OCI-LY3 (cell line): ENCODE results near the gene ALCAM.
A peak's percentile ranks its signal among the peaks of the same experiment; 100 is the strongest.

Experiments
- H2AFZ ChIP-seq: fragments of 200-600, 300-600 bp; shearing (Covaris generic); 2 replicates; pipeline ENCODE4 v1.6.0; 2014; ENCODE audit warnings: antibody characterized with exemption, low read depth, low read length
- H3K27ac ChIP-seq: fragments of 200-600, 300-600 bp; sonication (generic); 2 replicates; pipeline ENCODE4 v1.5.1; 2014; ENCODE audit warnings: mild to moderate bottlenecking, low read length, moderate library complexity, mixed read lengths
- H3K27me3 ChIP-seq: fragments of 200-600, 300-600 bp; sonication (generic); 2 replicates; pipeline ENCODE4 v1.6.1; 2014; ENCODE audit warnings: low read depth, low read length, mixed read lengths
- H3K36me3 ChIP-seq: fragments of 200-600, 300-600 bp; sonication (generic); replicated peaks from 2 replicates; pipeline ENCODE3; 2014; ENCODE audit warnings: low read depth, low read length, mixed read lengths
- H3K4me1 ChIP-seq: fragments of 300-600, 200-600 bp; sonication (generic); 2 replicates; pipeline ENCODE4 v1.6.1; 2014; ENCODE audit warnings: low read length, mixed read lengths
- H3K4me2 ChIP-seq: fragments of 200-600, 300-600 bp; sonication (generic); 2 replicates; pipeline ENCODE4 v1.6.1; 2014; ENCODE audit warnings: low read length, mixed read lengths
- H3K4me3 ChIP-seq: fragments of 300-600, 200-600 bp; sonication (generic); 2 replicates; pipeline ENCODE4 v1.5.1; 2014; ENCODE audit warnings: antibody characterized with exemption, mild to moderate bottlenecking, low read length, moderate library complexity
- H3K79me2 ChIP-seq: fragments of 300-600, 200-600 bp; shearing (Covaris generic); 2 replicates; pipeline ENCODE4 v1.6.1; 2014; ENCODE audit warnings: mild to moderate bottlenecking, low read length, mixed read lengths
- H3K9ac ChIP-seq: fragments of 300-600, 200-600 bp; shearing (Covaris generic); 2 replicates; pipeline ENCODE4 v1.6.0; 2014; ENCODE audit warnings: mild to moderate bottlenecking, low read length, moderate library complexity
- H3K9me3 ChIP-seq: fragments of 200-600, 300-600 bp; shearing (Covaris generic); 2 replicates; pipeline ENCODE4 v1.6.1; 2014; ENCODE audit warnings: low read length, mixed read lengths; ENCODE audit not compliant: insufficient read depth
- H4K20me1 ChIP-seq: fragments of 200-600, 300-600 bp; sonication (generic); 2 replicates; pipeline ENCODE4 v1.6.1; 2016; ENCODE audit warnings: low read length, mixed read lengths; ENCODE audit not compliant: insufficient read depth
- CTCF ChIP-seq: fragments of 200-600, 300-600 bp; sonication (generic); IDR thresholded peaks from 2 replicates; pipeline ENCODE4 v1.5.1; 2014; ENCODE audit warnings: antibody characterized with exemption, low read length, low read depth
- EZH2phosphoT487 ChIP-seq: fragments of 200-600 bp; shearing (Covaris generic); IDR thresholded peaks from 2 replicates; pipeline ENCODE4 v1.6.1; 2018; ENCODE audit warnings: antibody characterized with exemption, mixed run types, low read depth

Gene ALCAM

GRCh38 chr3:105332961-105333360, 33.7 kb upstream of the ALCAM start:
- Histone ChIP-seq H3K9ac (no peak overlapping the region), H3K4me2 (no peak overlapping the region), H3K4me1 (peaks cover 25% of the 10 kb centered on the region), H2AFZ (no peak overlapping the region), H3K9me3 (peaks cover 6% of the 10 kb centered on the region; the same call in 1 of the 2 replicates), H4K20me1 (no peaks in the 10 kb centered on the region), H3K27ac (no peak overlapping the region), H3K79me2 (no peaks in the 10 kb centered on the region), H3K36me3 (peaks cover 13% of the 10 kb centered on the region), H3K27me3 (no peaks in the 10 kb centered on the region), H3K4me3 (no peak overlapping the region)
- TF ChIP-seq CTCF (no peak), EZH2phosphoT487 (no peak)

- TF ChIP-seq EZH2phosphoT487 (no peak), CTCF (no peak)
- no peaks in the 10 kb centered on the region for H3K27me3 ChIP-seq
- peaks cover 12% of the 10 kb centered on the region for H3K36me3 ChIP-seq
- H3K27ac ChIP-seq, result peak overlapping the region; percentile 12; the same call in 1 of the 2 replicates
- no peak overlapping the region for H3K4me3 ChIP-seq
- H3K79me2 ChIP-seq, result no peaks in the 10 kb centered on the region
- no peak overlapping the region for H3K9ac ChIP-seq
- H2AFZ ChIP-seq, result no peak overlapping the region
- peaks cover 37% of the 10 kb centered on the region for H3K4me1 ChIP-seq
- peaks cover 6% of the 10 kb centered on the region; the same call in 1 of the 2 replicates for H3K9me3 ChIP-seq
- H4K20me1 ChIP-seq, result no peaks in the 10 kb centered on the region
- peak overlapping the region; percentile 56 for H3K4me2 ChIP-seq
Measured at GRCh38 chr3:105334138-105334882, 32.4 kb upstream of the ALCAM start.

GRCh38 chr3:105339946-105340345, 26.8 kb upstream of the ALCAM start:
- peaks cover 23% of the 10 kb centered on the region for H3K4me1 ChIP-seq
- no peaks in the 10 kb centered on the region for H3K9me3 ChIP-seq
- no peaks in the 10 kb centered on the region for H4K20me1 ChIP-seq
- no peak overlapping the region for H3K4me3 ChIP-seq
- H3K79me2 ChIP-seq, result no peaks in the 10 kb centered on the region
- H3K27me3 ChIP-seq, result no peaks in the 10 kb centered on the region
- no peak overlapping the region for H3K9ac ChIP-seq
- TF ChIP-seq CTCF (no peak), EZH2phosphoT487 (no peak)
- H3K27ac ChIP-seq, result no peak overlapping the region
- no peak overlapping the region for H2AFZ ChIP-seq
- no peaks in the 10 kb centered on the region for H3K36me3 ChIP-seq
- no peak overlapping the region for H3K4me2 ChIP-seq

DNA sequence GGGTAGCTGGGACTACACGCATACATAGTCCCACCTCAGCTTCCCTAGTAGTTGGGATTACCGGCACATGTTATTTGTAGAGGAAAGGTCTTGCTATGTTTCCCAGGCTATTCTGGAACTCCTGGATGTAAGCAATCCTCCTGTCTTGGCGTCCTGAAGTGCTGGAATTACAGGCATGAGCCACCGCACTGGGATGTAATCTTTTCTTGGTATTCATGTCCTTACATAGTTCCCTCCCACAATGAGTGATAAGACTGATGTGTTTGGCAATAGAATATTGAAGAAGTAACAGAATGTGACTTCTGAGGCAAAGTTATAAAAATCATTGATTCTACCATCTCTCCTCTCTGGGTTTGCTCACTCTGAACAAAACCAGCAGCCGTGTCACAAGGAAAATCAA, 22.7 kb upstream of the ALCAM start:
- Histone ChIP-seq H2AFZ (no peak overlapping the region), H3K36me3 (peaks cover 4% of the 10 kb centered on the region), H3K9me3 (peaks cover 5% of the 10 kb centered on the region; the same call in 1 of the 2 replicates), H3K79me2 (no peaks in the 10 kb centered on the region), H3K4me3 (no peak overlapping the region), H3K27ac (no peak overlapping the region), H4K20me1 (no peaks in the 10 kb centered on the region), H3K4me1 (peaks cover 32% of the 10 kb centered on the region), H3K9ac (no peak overlapping the region), H3K4me2 (no peak overlapping the region), H3K27me3 (no peaks in the 10 kb centered on the region)
- TF ChIP-seq CTCF (no peak), EZH2phosphoT487 (no peak)
